ENCODE results near the gene TPMT.
"Not testable (repeated sequence)": the region's sequence is repeated elsewhere in the genome, so short reads cannot be mapped to it uniquely, and the experiment has no call there.

The TPMT gene

GRCh38 chr6:18155864-18156421 is 1.1 kb upstream of the TPMT start:
- DNase-seq (ENCODE audit: insufficient read length, low spot score), result peak; percentile 44
- peak; percentile 82 for FAIRE-seq

GRCh38 chr6:18155150-18155863 is 430 bp upstream of the TPMT start, which contains the start of gene KDM1B:
TSS of gene KDM1B (plus strand) at chr6:18155422. CDS start at chr6:18159896, 4,474 bp downstream.
- FAIRE-seq (peak; percentile 95), DNase-seq (ENCODE audit: insufficient read length, low spot score) (peak; percentile 95)

- FAIRE-seq (no peak), DNase-seq (ENCODE audit: insufficient read length, low spot score) (no peak)
Observed at GRCh38 chr6:18153311-18153703, 1.6 kb downstream of the TPMT start.

- FAIRE-seq, result peak; percentile 21
- no peak for DNase-seq (ENCODE audit: insufficient read length, low spot score)
Observed at GRCh38 chr6:18151801-18152200, 3.1 kb downstream of the TPMT start.

GRCh38 chr6:18151391-18151790 is 3.5 kb downstream of the TPMT start:
- not testable (repeated sequence) for DNase-seq (ENCODE audit: insufficient read length, low spot score); FAIRE-seq

GRCh38 chr6:18148304-18149025 is 6.4 kb downstream of the TPMT start:
- FAIRE-seq, result no peak
- DNase-seq (ENCODE audit: insufficient read length, low spot score), result no peak

- FAIRE-seq, result no peak
- no peak for DNase-seq (ENCODE audit: insufficient read length, low spot score)
Observed at GRCh38 chr6:18147616-18148015, 7.3 kb downstream of the TPMT start.

GRCh38 chr6:18147160-18147559 is 7.7 kb downstream of the TPMT start:
- FAIRE-seq (no peak), DNase-seq (ENCODE audit: insufficient read length, low spot score) (no peak)

- DNase-seq (ENCODE audit: insufficient read length, low spot score) (no peak), FAIRE-seq (no peak)
Observed at GRCh38 chr6:18142591-18142861, 12.4 kb downstream of the TPMT start.

- no peak for FAIRE-seq
- DNase-seq (ENCODE audit: insufficient read length, low spot score), result no peak
Observed at GRCh38 chr6:18141805-18142590, 12.9 kb downstream of the TPMT start.

GRCh38 chr6:18139935-18140621 is 14.8 kb downstream of the TPMT start:
- FAIRE-seq, result no peak
- no peak for DNase-seq (ENCODE audit: insufficient read length, low spot score)

GRCh38 chr6:18138906-18139305 is 16.0 kb downstream of the TPMT start:
- DNase-seq (ENCODE audit: insufficient read length, low spot score) (no peak), FAIRE-seq (no peak)

- FAIRE-seq (no peak), DNase-seq (ENCODE audit: insufficient read length, low spot score) (no peak)
Observed at GRCh38 chr6:18136260-18136659, 18.6 kb downstream of the TPMT start.

- no peak for FAIRE-seq
- no peak for DNase-seq (ENCODE audit: insufficient read length, low spot score)
Observed at GRCh38 chr6:18135171-18135570, 19.7 kb downstream of the TPMT start.

GRCh38 chr6:18132346-18132745 is 22.5 kb downstream of the TPMT start:
- no peak for FAIRE-seq

GRCh38 chr6:18126121-18126520 is 28.8 kb downstream of the TPMT start:
- no peak for FAIRE-seq
- DNase-seq (ENCODE audit: insufficient read length, low spot score), result no peak

More at GRCh38 chr6:18132346-18132745, 22.5 kb downstream of the TPMT start:
- no peak for DNase-seq (ENCODE audit: insufficient read length, low spot score)

- peak; percentile 42 for FAIRE-seq
- peak; percentile 63 for DNase-seq (ENCODE audit: insufficient read length, low spot score)
Observed at GRCh38 chr6:18122128-18123093, 32.5 kb downstream of the TPMT start, which contains the start of gene NHLRC1. TSS of gene NHLRC1 (minus strand) at chr6:18122677. CDS start at chr6:18122606, 71 bp downstream.

- DNase-seq (ENCODE audit: insufficient read length, low spot score), result no peak
- FAIRE-seq, result no peak
Observed at GRCh38 chr6:18121580-18122127, 33.2 kb downstream of the TPMT start.

GRCh38 chr6:18119236-18119635 is 35.6 kb downstream of the TPMT start:
- FAIRE-seq, result no peak
- no peak for DNase-seq (ENCODE audit: insufficient read length, low spot score)

All from GM19239 (cell line).